ENCODE results near the gene C1QTNF8. TPM values are rescaled to one million over a fixed set of nuclear protein-coding genes. Genes with fewer than 3 reads are reported as not detected.

The C1QTNF8 gene
- total RNA-seq, 8 experiments from 2014 or later: 0.08 to 0.28 TPM; not detected in 6

Other genes with a start within 250 kb of the C1QTNF8 start
- gene LMF1, start 125.3 kb downstream of the C1QTNF8 start, total RNA-seq: 10 to 100 TPM in 3 of 8 experiments, 1 to 10 TPM in 5; 5.1 to 20.0 (median 9.2) TPM
- 10 to 100 TPM in 2 of 8 experiments, 1 to 10 TPM in 3, under 1 TPM in 3; 0.51 to 16.3 (median 4.2) TPM for gene SOX8, start 114.5 kb downstream of the C1QTNF8 start, total RNA-seq
- under 1 TPM in 2 of 8 experiments, not detected in 6; 0.47 to 0.52 TPM for gene SSTR5, start 23.5 kb downstream of the C1QTNF8 start, total RNA-seq
- gene CACNA1H, start 56.9 kb upstream of the C1QTNF8 start, total RNA-seq: 10 to 100 TPM in 5 of 8 experiments, under 1 TPM in 2, not detected in 1; 0.36 to 30.6 (median 20.9) TPM
- gene TPSG1, start 129.0 kb upstream of the C1QTNF8 start, total RNA-seq: 1 to 10 TPM in 1 of 8 experiments, under 1 TPM in 2, not detected in 5; 0.11 to 1.1 (median 0.52) TPM
- gene TPSB2, start 133.9 kb upstream of the C1QTNF8 start, total RNA-seq: under 1 TPM in 3 of 8 experiments, not detected in 5; 0.25 to 0.62 (median 0.51) TPM
- gene TPSAB1, start 144.5 kb upstream of the C1QTNF8 start, total RNA-seq: under 1 TPM in 4 of 8 experiments, not detected in 4; 0.31 to 0.81 (median 0.46) TPM
- gene TPSD1, start 159.8 kb upstream of the C1QTNF8 start, total RNA-seq: under 1 TPM in 3 of 8 experiments, not detected in 5; 0.14 to 0.28 (median 0.24) TPM
- gene UBE2I, start 213.4 kb upstream of the C1QTNF8 start, total RNA-seq: 100 to 1,000 TPM in 3 of 8 experiments, 10 to 100 TPM in 5; 34.9 to 122 (median 59.1) TPM
- gene BAIAP3, start 237.4 kb upstream of the C1QTNF8 start, total RNA-seq: 10 to 100 TPM in 2 of 8 experiments, 1 to 10 TPM in 4, under 1 TPM in 2; 0.40 to 85.8 (median 4.7) TPM

Data from motor neuron (in vitro differentiated cells).